Right cardiac atrium (tissue), 5 donors: ENCODE results near the gene CPNE4. TPM values are rescaled to one million over a fixed set of nuclear protein-coding genes. Genes with fewer than 3 reads are reported as not detected.

Experiments used
- ATAC-seq, 2 donors: fragments of 200-7000 bp; cut with Tn5 transposase; one replicate each; pipeline versions ENCODE4 v1.8.0 to v1.9.1; 2020; ENCODE audit warnings: moderate library complexity in 2 of 2, mild to moderate bottlenecking in 1 of 2
- DNase-seq, 3 donors: peaks; one replicate each; pipeline ENCODE4 v3.0.0-alpha.2; 2020
- H3K27ac ChIP-seq: one replicate; pipeline ENCODE4 v1.5.1; 2013; ENCODE audit warnings: mild to moderate bottlenecking, low read length, control low read depth, moderate library complexity
- H3K27me3 ChIP-seq: one replicate; pipeline ENCODE4 v1.6.1; 2013; ENCODE audit not compliant: control insufficient read depth, insufficient read depth
- H3K4me1 ChIP-seq: one replicate; pipeline ENCODE4 v1.6.1; 2013; ENCODE audit warnings: low read length; ENCODE audit not compliant: control insufficient read depth, insufficient read depth
- H3K4me3 ChIP-seq: one replicate; pipeline ENCODE4 v1.5.1; 2013; ENCODE audit warnings: low read length, control low read depth
- H3K9me3 ChIP-seq: one replicate; pipeline ENCODE4 v1.6.1; 2013; ENCODE audit warnings: low read length; ENCODE audit not compliant: control insufficient read depth
- WGBS: extraction: QIAGEN DNeasy Blood & Tissue Kit; methylation state at CpG from one replicate; pipeline ENCODE4 v1.1.7; 2013; 5-methylcytosine and 5-hydroxymethylcytosine counted together
- intact Hi-C, 4 donors: fragments of 100-400 bp; cut with DNase I; formaldehyde crosslinking; loops; one replicate each; pipeline versions ENCODE4 v1.11.0 to v1.14.0; 2022 to 2023
- polyA plus RNA-seq: library from polyadenylated mRNA; stranded (reverse); fragments of 200-250 nt; gene quantifications from one replicate; pipeline ENCODE4 v1.2.3, GENCODE V29; 2013
- total RNA-seq, 4 donors: library from RNA; stranded (reverse); fragmentation: NEBNext Ultra II Directional; extraction: Animal tissue kit (Norgen Biotek cat#: 25700); gene quantifications; one replicate each; pipeline ENCODE4 v1.2.1, GENCODE V29; 2021
- donor health status: healthy with polysubstance abuse.
- donor health status: DM: no; HTN: yes; CAD: no.
- donor health status: DM: no; HTN: no; CAD: no.
- donor health status: DM: no; HTN: yes; CAD: no; lungs with severe emphysema.
- donor health status: DM: yes; HTN: yes; CAD: no.

The CPNE4 gene
- total and polyA plus RNA-seq, 5 donors, result 0.79 to 9.6 (median 2.1) TPM

- no peaks in the 10 kb centered on the region for H3K9me3 ChIP-seq
- no peak overlapping the region for H3K27ac ChIP-seq
- no peaks in the 10 kb centered on the region for H3K27me3 ChIP-seq
- ATAC-seq (no peak), DNase-seq (no peak)
- H3K4me1 ChIP-seq, result no peaks in the 10 kb centered on the region
- H3K4me3 ChIP-seq, result no peak overlapping the region
- intact Hi-C loops, result no loop called here
Observed at GRCh38 chr3:131775650-131776049, 259.2 kb downstream of the CPNE4 start.

DNA sequence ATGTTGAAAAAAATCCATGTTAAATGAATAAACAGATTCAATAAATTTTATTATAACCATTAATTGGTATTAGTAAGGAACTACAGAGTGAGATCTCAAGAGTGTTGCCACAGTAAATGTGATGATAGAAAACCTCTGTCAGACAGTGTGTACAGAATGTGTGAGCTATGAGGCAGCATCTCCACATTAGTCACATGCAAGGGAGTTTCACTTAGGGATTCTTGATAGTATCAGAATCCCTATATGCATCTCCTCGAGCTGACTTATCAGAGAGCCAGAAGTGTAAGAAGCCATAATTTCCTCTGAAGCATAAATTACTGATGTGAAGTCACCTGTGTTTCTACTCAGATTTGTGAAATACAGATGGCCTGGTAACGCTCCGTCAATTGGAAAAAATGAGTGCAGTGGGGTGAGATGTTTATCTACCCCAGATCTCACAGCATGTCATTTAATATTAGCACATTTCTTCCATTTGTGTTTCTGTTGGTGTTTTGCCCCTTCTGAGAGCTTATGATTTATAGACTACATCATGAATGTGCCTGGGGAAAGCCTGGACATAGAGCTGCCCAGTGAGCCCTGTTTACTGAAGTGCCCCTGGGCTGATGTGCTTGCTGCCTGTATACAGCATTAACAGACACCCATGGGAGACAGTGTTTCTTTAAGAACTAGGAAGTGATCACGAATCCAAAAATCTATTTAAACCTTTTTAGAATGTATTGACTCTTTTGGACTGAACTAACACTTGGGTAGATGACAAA is 262.4 kb downstream of the CPNE4 start:
- 61% methylated on average over 4 of the region's 4 CpGs for WGBS
- no peak for DNase-seq
- H3K27ac ChIP-seq, result no peak overlapping the region
- ATAC-seq, result no peak
- no peaks in the 10 kb centered on the region for H3K4me1 ChIP-seq
- no peaks in the 10 kb centered on the region for H3K27me3 ChIP-seq
- no peak overlapping the region for H3K4me3 ChIP-seq
- H3K9me3 ChIP-seq, result no peaks in the 10 kb centered on the region
- intact Hi-C loops, result no loop called here

GRCh38 chr3:131762981-131763564 is 271.7 kb downstream of the CPNE4 start:
- H3K4me1 ChIP-seq, result no peaks in the 10 kb centered on the region
- H3K27ac ChIP-seq, result no peak overlapping the region
- intact Hi-C loops, result no loop called here
- H3K27me3 ChIP-seq, result no peaks in the 10 kb centered on the region
- no peaks in the 10 kb centered on the region for H3K9me3 ChIP-seq
- ATAC-seq (no peak), DNase-seq (no peak)
- 45% methylated on average over 4 of the region's 4 CpGs for WGBS
- H3K4me3 ChIP-seq, result no peak overlapping the region

DNA sequence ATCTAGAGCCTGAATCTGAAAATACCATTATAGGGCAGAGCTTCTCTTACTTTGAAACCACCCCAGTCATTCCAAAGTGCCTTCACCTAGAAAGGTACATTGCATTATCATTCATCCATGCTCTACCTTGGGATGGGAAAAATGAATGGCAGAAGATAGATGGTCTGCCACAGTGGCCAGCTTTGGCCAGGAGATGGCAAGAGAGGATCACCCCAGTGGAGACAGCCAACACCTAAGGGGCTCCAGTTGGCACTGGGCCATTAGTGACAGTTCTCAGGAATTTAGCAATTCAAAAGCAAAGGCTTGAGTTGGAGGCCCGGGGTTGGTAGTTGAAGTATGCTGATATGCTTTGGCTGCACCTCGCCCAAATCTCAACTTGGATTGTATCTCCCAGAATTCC is 278.4 kb downstream of the CPNE4 start:
- no peak overlapping the region for H3K27ac ChIP-seq
- no peaks in the 10 kb centered on the region for H3K9me3 ChIP-seq
- H3K4me3 ChIP-seq, result no peak overlapping the region
- no peaks in the 10 kb centered on the region for H3K4me1 ChIP-seq
- 52% methylated on average over 2 of the region's 2 CpGs for WGBS
- no peaks in the 10 kb centered on the region for H3K27me3 ChIP-seq
- DNase-seq, result no peak
- no peak for ATAC-seq
- intact Hi-C loops, result no loop called here

GRCh38 chr3:131755380-131755779 is 279.4 kb downstream of the CPNE4 start:
- no peak for DNase-seq
- Histone ChIP-seq H3K27ac (no peak overlapping the region), H3K9me3 (no peaks in the 10 kb centered on the region), H3K4me3 (no peak overlapping the region), H3K27me3 (no peaks in the 10 kb centered on the region), H3K4me1 (no peaks in the 10 kb centered on the region)
- no peak for ATAC-seq
- intact Hi-C loops, result no loop called here

GRCh38 chr3:131750256-131750655 is 284.6 kb downstream of the CPNE4 start:
- no peaks in the 10 kb centered on the region for H3K4me1 ChIP-seq
- no peaks in the 10 kb centered on the region for H3K9me3 ChIP-seq
- WGBS, result 90% methylated on average over 3 of the region's 3 CpGs
- DNase-seq (no peak), ATAC-seq (no peak)
- H3K27ac ChIP-seq, result no peak overlapping the region
- intact Hi-C loops, result no loop called here
- no peaks in the 10 kb centered on the region for H3K27me3 ChIP-seq
- no peak overlapping the region for H3K4me3 ChIP-seq

DNA sequence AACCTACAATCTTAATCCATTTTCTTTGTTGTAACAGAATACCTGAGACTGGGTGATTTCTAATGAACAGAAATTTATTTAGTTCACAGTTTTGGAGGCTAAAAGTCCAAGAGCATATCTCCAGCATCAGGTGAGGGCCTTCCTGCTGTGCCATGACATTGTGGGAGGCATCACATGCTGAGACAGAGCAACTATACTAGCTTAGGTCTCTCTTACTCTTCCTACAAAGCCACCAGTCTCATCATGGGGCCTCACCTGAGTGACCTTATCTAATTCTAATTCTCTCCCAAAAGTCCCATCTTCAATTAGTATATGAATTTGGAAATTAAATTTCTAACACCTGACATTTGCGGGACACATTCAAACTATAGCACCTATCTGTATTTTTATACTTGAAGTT is 285.0 kb downstream of the CPNE4 start:
- DNase-seq, result no peak
- Histone ChIP-seq H3K9me3 (no peaks in the 10 kb centered on the region), H3K27me3 (no peaks in the 10 kb centered on the region), H3K4me1 (no peaks in the 10 kb centered on the region), H3K4me3 (no peak overlapping the region), H3K27ac (no peak overlapping the region)
- intact Hi-C loops, result no loop called here
- no peak for ATAC-seq
- WGBS, result 94% methylated on average over 1 of the region's 1 CpG

DNA sequence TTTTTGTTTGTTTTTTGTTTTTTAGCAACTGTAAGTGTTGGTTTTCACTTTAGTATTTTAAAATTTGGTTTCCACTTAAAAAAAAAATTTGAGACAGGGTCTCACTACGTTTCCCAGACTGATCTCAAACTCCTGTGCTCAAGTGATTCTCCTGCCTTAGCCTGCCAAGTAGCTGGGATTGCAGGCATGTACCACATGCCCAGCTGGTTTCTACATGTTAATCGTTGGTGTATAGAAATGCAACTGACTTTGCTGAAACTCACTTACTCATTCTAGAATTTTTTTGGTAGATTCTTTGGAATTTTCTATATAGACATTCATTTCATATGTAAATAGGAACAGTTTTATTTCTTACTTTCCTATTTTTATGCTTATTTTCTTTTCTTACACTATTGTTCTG is 287.3 kb downstream of the CPNE4 start:
- DNase-seq (no peak), ATAC-seq (no peak)
- no peak overlapping the region for H3K4me3 ChIP-seq
- no peak overlapping the region for H3K27ac ChIP-seq
- H3K4me1 ChIP-seq, result no peaks in the 10 kb centered on the region
- 65% methylated on average over 2 of the region's 2 CpGs for WGBS
- H3K9me3 ChIP-seq, result no peaks in the 10 kb centered on the region
- intact Hi-C loops, result no loop called here
- H3K27me3 ChIP-seq, result no peaks in the 10 kb centered on the region

DNA sequence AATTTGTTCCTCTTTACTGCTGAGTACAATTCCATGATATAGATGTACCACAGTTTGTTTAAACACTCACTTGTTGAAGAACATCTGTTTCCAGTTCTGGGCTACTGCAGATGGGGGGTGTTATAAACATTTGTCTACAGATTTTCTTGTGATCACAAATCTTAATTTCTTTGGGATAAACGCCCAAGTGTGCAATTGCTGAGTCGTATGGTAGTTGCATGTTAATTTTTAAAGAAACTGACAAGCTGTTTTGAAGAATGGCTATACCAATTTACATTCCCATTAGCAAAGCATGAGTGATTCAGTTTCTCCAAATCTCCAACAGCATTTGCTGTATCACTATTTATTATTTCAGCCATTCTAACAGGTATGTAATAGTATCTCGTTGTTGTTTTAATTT is 290.0 kb downstream of the CPNE4 start:
- ATAC-seq, result no peak
- intact Hi-C loops, result no loop called here
- H3K9me3 ChIP-seq, result no peaks in the 10 kb centered on the region
- no peaks in the 10 kb centered on the region for H3K4me1 ChIP-seq
- DNase-seq, result no peak
- H3K4me3 ChIP-seq, result no peak overlapping the region
- H3K27me3 ChIP-seq, result no peaks in the 10 kb centered on the region
- 63% methylated on average over 3 of the region's 3 CpGs for WGBS
- no peak overlapping the region for H3K27ac ChIP-seq

- Histone ChIP-seq H3K4me1 (no peaks in the 10 kb centered on the region), H3K27me3 (no peaks in the 10 kb centered on the region), H3K27ac (no peak overlapping the region), H3K9me3 (no peaks in the 10 kb centered on the region), H3K4me3 (no peak overlapping the region)
- no peak for ATAC-seq
- intact Hi-C loops, result no loop called here
- DNase-seq, result no peak
Observed at GRCh38 chr3:131743126-131743525, 291.7 kb downstream of the CPNE4 start.

- H3K9me3 ChIP-seq, result no peaks in the 10 kb centered on the region
- intact Hi-C loops, result no loop called here
- no peak overlapping the region for H3K4me3 ChIP-seq
- H3K4me1 ChIP-seq, result no peaks in the 10 kb centered on the region
- no peak for DNase-seq
- H3K27me3 ChIP-seq, result no peaks in the 10 kb centered on the region
- no peak for ATAC-seq
- WGBS, result 48% methylated on average over 1 of the region's 1 CpG
- no peak overlapping the region for H3K27ac ChIP-seq
Observed at GRCh38 chr3:131739211-131739610, 295.6 kb downstream of the CPNE4 start.

- H3K9me3 ChIP-seq, result no peaks in the 10 kb centered on the region
- no peaks in the 10 kb centered on the region for H3K27me3 ChIP-seq
- ATAC-seq (no peak), DNase-seq (no peak)
- H3K4me3 ChIP-seq, result no peak overlapping the region
- intact Hi-C loops, result no loop called here
- no peak overlapping the region for H3K27ac ChIP-seq
- 44% methylated on average over 2 of the region's 2 CpGs for WGBS
- H3K4me1 ChIP-seq, result no peaks in the 10 kb centered on the region
Observed at GRCh38 chr3:131738095-131738494, 296.7 kb downstream of the CPNE4 start.
